Mesenchymal stem cell (in vitro differentiated cells and primary cell): Measurements from ENCODE around the gene PLCG2.

Source experiments
- DNase-seq: peaks from one replicate; pipeline ENCODE4 v3.0.0-alpha.2; 2013
- H2AFZ ChIP-seq: one replicate; pipeline ENCODE4 v1.6.1; 2013; ENCODE audit warnings: low read depth, mild to moderate bottlenecking, control low read depth, inconsistent platforms, low read length, moderate library complexity
- H2AK5ac ChIP-seq: 2 replicates; pipeline ENCODE4 v1.6.1; 2013; ENCODE audit warnings: low read length, moderate library complexity, mild to moderate bottlenecking, inconsistent platforms; ENCODE audit not compliant: severe bottlenecking
- H2BK120ac ChIP-seq: one replicate; pipeline ENCODE4 v1.6.1; 2013; ENCODE audit warnings: low read depth, mild to moderate bottlenecking, inconsistent platforms, low read length, moderate library complexity
- H2BK12ac ChIP-seq, 2 experiments: one replicate each; pipeline ENCODE4 v1.6.1; 2013; ENCODE audit warnings: inconsistent platforms in 2 of 2, low read length in 2 of 2, mild to moderate bottlenecking in 2 of 2, moderate library complexity in 2 of 2, control low read depth in 1 of 2
- H2BK15ac ChIP-seq: one replicate; pipeline ENCODE4 v1.6.1; 2013; ENCODE audit warnings: mild to moderate bottlenecking, low read depth, inconsistent platforms; ENCODE audit not compliant: poor library complexity, severe bottlenecking
- H2BK5ac ChIP-seq: 2 replicates; pipeline ENCODE4 v1.6.1; 2013; ENCODE audit warnings: low read depth, mild to moderate bottlenecking, low read length, control low read depth, inconsistent platforms; ENCODE audit not compliant: poor library complexity, severe bottlenecking
- H3K14ac ChIP-seq, 2 experiments: one replicate each; pipeline ENCODE4 v1.6.1; 2013; ENCODE audit warnings: inconsistent platforms in 2 of 2, low read length in 2 of 2, control low read depth in 1 of 2, mild to moderate bottlenecking in 1 of 2, moderate library complexity in 1 of 2
- H3K18ac ChIP-seq, 2 experiments: one replicate each; pipeline ENCODE4 v1.6.1; 2013; ENCODE audit warnings: inconsistent platforms in 2 of 2, low read length in 2 of 2, control low read depth in 1 of 2, low read depth in 1 of 2, mild to moderate bottlenecking in 1 of 2
- H3K23ac ChIP-seq, 2 experiments: one replicate each; pipeline ENCODE4 v1.6.1; 2013; ENCODE audit warnings: inconsistent platforms in 2 of 2, low read length in 2 of 2, mild to moderate bottlenecking in 2 of 2, moderate library complexity in 2 of 2, control low read depth in 1 of 2
- H3K27ac ChIP-seq: 2 replicates; pipeline ENCODE4 v1.5.1; 2013; ENCODE audit warnings: mild to moderate bottlenecking, moderate library complexity, low read length, control low read depth, inconsistent platforms; ENCODE audit not compliant: poor library complexity, severe bottlenecking
- H3K27me3 ChIP-seq, 2 experiments: 2 replicates each; pipeline versions ENCODE4 v1.6.1 to v1.7.0; 2013; ENCODE audit warnings: low read length in 2 of 2, mild to moderate bottlenecking in 2 of 2, moderate library complexity in 2 of 2, control low read depth in 1 of 2, inconsistent platforms in 1 of 2; ENCODE audit not compliant: control insufficient read depth in 1 of 2, insufficient read depth in 1 of 2
- H3K36me3 ChIP-seq, 2 experiments: 2 replicates each; pipeline versions ENCODE4 v1.6.1 to v1.7.0; 2013; ENCODE audit warnings: low read length in 2 of 2, control low read depth in 1 of 2, inconsistent platforms in 1 of 2, low read depth in 1 of 2, mild to moderate bottlenecking in 1 of 2; ENCODE audit not compliant: insufficient read depth in 2 of 2, control insufficient read depth in 1 of 2
- H3K4ac ChIP-seq, 2 experiments: one replicate each; pipeline ENCODE4 v1.6.1; 2013; ENCODE audit warnings: inconsistent platforms in 2 of 2, low read length in 2 of 2, mild to moderate bottlenecking in 2 of 2, moderate library complexity in 2 of 2, control low read depth in 1 of 2, low read depth in 1 of 2
- H3K4me1 ChIP-seq: 2 replicates; pipeline ENCODE4 v1.6.1; 2013; ENCODE audit warnings: low read depth, low read length, control low read depth; ENCODE audit not compliant: control insufficient read depth, insufficient read depth
- H3K4me2 ChIP-seq: 2 replicates; pipeline ENCODE4 v1.6.1; 2013; ENCODE audit warnings: low read length, mild to moderate bottlenecking, inconsistent platforms; ENCODE audit not compliant: poor library complexity, severe bottlenecking
- H3K4me3 ChIP-seq, 2 experiments: 2 replicates each; pipeline versions ENCODE4 v1.5.1 to v1.7.0; 2013; ENCODE audit warnings: low read length in 2 of 2, mild to moderate bottlenecking in 2 of 2, control low read depth in 1 of 2, low read depth in 1 of 2; ENCODE audit not compliant: insufficient read depth in 1 of 2
- H3K79me1 ChIP-seq: replicated peaks from 2 replicates; pipeline ENCODE4 v1.6.1; 2013; ENCODE audit warnings: mild to moderate bottlenecking, control low read depth, low read length, inconsistent platforms; ENCODE audit not compliant: poor library complexity, severe bottlenecking
- H3K9ac ChIP-seq: 2 replicates; pipeline ENCODE4 v1.7.0; 2013; ENCODE audit warnings: mild to moderate bottlenecking, low read length, moderate library complexity
- H3K9me3 ChIP-seq: 2 replicates; pipeline ENCODE4 v1.7.0; 2013; ENCODE audit warnings: mild to moderate bottlenecking, low read length; ENCODE audit not compliant: control insufficient read depth
- H4K8ac ChIP-seq: one replicate; pipeline ENCODE4 v1.6.1; 2013; ENCODE audit warnings: inconsistent platforms, mild to moderate bottlenecking, low read length, moderate library complexity
- H4K91ac ChIP-seq: one replicate; pipeline ENCODE4 v1.6.1; 2013; ENCODE audit warnings: mild to moderate bottlenecking, low read length, inconsistent platforms
- WGBS: methylation state at CpG from one replicate; pipeline ENCODE4 v1.1.7; 2013; ENCODE audit warnings: mixed read lengths; 5-methylcytosine and 5-hydroxymethylcytosine counted together

The PLCG2 gene

DNA sequence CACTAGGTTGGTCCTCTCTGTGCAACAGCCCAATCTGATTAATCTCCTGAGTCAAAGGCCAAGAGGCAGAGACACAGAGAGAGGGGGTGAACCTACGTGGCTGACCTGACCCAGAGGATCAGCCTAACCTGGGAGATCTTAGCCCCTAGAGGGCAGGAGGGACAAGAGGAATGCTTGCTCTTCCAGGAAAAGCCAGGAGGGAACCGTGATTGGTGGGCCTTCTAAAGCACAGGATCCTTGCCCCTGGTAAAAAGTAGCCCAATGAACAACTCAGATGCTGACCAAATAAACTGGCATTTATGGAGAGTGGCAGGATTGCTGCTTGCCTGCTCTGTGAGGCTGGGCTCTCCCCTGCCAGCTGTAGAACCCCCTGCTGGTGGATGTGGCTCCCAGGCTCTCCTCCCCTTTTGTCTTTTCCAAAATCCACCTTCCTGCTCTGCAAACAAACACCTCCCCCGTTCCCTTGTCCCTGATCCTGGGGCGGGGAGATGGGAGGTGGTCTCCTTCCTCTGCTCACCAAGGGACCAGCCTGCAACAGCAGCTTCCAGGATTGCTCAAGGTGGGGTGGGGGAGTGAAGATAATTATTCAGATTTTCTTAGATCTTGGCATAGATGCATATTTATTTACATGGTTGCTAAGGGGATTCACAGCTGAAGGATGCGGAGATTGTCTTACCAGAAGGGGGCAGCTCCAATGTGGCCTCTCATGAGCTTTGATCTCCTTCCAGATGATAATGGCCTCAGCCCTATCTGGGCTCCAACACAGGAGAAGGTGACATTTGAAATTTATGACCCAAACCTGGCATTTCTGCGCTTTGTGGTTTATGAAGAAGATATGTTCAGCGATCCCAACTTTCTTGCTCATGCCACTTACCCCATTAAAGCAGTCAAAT is 160.3 kb downstream of the PLCG2 start:
- Histone ChIP-seq H3K9ac (no peak overlapping the region), H3K4ac (no peak overlapping the region), H2BK12ac (no peak overlapping the region), H3K18ac (no peak overlapping the region), H3K79me1 (no peaks in the 10 kb centered on the region), H2AFZ (no peak overlapping the region), H3K4me1 (peaks cover 2% of the 10 kb centered on the region), H2BK15ac (no peak overlapping the region), H2BK120ac (no peak overlapping the region), H4K8ac (no peak overlapping the region), H3K9me3 (no peaks in the 10 kb centered on the region), H2BK5ac (no peak overlapping the region), H3K27me3 (peaks cover 6 to 33% of the 10 kb centered on the region in 2 experiments), H3K14ac (no peak overlapping the region), H3K4me3 (no peak overlapping the region), H3K36me3 (no peaks in the 10 kb centered on the region), H2AK5ac (no peak overlapping the region), H3K27ac (no peak overlapping the region), H3K23ac (peak overlapping the region in 1 of 2 experiments; percentile 83), H4K91ac (no peak overlapping the region), H3K4me2 (no peak overlapping the region)
- WGBS, result 41% methylated on average over 5 of the region's 7 CpGs
- peak; percentile 9 for DNase-seq

DNA sequence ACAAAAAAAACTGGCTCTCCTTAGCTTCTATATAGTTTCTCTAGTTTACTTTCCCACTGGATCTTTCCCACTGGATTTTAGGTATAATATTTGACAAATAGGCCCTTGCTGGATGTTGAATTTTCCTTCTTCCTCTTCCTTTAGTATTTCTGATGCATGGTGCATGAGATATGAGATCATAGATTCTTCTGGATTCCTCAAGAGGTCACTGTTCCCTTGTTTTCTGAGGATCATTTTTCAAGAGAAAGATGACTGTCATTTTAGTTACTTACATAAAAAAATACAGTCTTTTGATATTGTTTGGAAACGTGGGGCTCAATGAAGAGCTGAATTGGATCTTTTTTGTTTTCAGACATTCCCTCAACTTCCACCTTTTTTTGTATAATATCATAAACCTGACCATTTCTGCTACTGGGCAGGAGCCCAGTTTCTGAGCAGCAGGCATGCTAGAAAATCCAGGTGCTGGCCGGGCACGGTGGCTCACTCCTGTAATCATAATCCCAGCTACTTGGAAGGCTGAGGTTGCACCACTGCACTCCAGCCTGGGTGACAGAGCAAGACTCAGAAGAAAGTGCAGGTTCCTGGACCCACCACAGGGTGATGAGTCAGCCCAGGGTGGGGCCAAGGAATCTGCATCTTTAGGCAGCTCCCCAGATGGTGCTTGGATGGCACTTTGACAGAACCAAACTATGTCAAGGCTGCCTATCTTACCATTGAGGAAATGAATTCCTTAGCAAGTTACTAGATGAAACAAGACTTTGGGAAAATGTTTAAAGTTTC is 161.9 kb downstream of the PLCG2 start:
- no peak overlapping the region for H3K14ac ChIP-seq
- peaks cover 2% of the 10 kb centered on the region for H3K4me1 ChIP-seq
- no peak overlapping the region for H3K23ac ChIP-seq
- H2BK120ac ChIP-seq, result no peak overlapping the region
- no peak overlapping the region for H3K4ac ChIP-seq
- no peak overlapping the region for H4K91ac ChIP-seq
- H4K8ac ChIP-seq, result no peak overlapping the region
- no peak overlapping the region for H2AFZ ChIP-seq
- H3K9ac ChIP-seq, result peak overlapping the region; percentile 7
- no peaks in the 10 kb centered on the region for H3K36me3 ChIP-seq
- H3K18ac ChIP-seq, result no peak overlapping the region
- H3K9me3 ChIP-seq, result no peaks in the 10 kb centered on the region
- no peak overlapping the region for H2BK15ac ChIP-seq
- H3K79me1 ChIP-seq, result no peaks in the 10 kb centered on the region
- H3K27me3 ChIP-seq, result peaks cover 6 to 24% of the 10 kb centered on the region in 2 experiments
- DNase-seq, result peak; percentile 55
- 59% methylated on average over 3 of the region's 3 CpGs for whole genome bisulfite sequencing
- H2AK5ac ChIP-seq, result no peak overlapping the region
- no peak overlapping the region for H2BK5ac ChIP-seq
- H3K4me2 ChIP-seq, result no peak overlapping the region
- H3K4me3 ChIP-seq, result no peak overlapping the region
- H2BK12ac ChIP-seq, result no peak overlapping the region
- H3K27ac ChIP-seq, result no peak overlapping the region

DNA sequence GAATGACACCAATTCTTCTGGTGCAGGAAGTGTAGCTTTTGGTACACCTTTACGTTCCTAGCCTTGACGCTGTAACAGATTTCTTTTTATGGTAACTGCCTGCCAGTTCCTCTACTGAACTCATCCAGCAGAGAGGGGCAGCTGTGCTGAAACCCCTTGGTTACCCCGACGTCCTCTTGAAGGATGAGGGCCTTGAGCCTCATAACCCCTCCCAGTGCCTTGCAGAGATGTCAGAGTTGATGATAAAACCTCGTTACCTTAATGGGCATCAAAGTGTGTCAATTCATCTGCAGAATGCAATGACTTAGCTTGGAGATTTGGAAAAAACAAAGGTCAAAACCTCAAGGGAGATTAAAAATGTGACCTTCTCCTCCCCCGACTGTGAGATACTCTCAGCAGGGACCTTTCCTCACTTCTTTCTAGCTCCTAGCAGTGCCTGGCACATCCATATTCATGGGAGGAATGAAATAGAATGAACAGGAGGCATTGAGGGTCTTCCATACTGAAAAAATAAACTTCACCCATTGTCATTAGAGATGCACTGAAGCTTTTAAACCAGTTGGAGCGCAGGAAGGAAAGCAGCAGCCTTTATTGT is 163.0 kb downstream of the PLCG2 start:
- no peak for DNase-seq
- H3K27ac ChIP-seq, result no peak overlapping the region
- H3K36me3 ChIP-seq, result no peaks in the 10 kb centered on the region
- H3K14ac ChIP-seq, result no peak overlapping the region
- H3K23ac ChIP-seq, result no peak overlapping the region
- H3K4ac ChIP-seq, result no peak overlapping the region
- H2AK5ac ChIP-seq, result no peak overlapping the region
- H3K9me3 ChIP-seq, result no peaks in the 10 kb centered on the region
- no peak overlapping the region for H4K8ac ChIP-seq
- H3K4me1 ChIP-seq, result peaks cover 2% of the 10 kb centered on the region
- no peak overlapping the region for H3K4me3 ChIP-seq
- no peak overlapping the region for H2BK15ac ChIP-seq
- H3K18ac ChIP-seq, result no peak overlapping the region
- no peak overlapping the region for H3K4me2 ChIP-seq
- H3K27me3 ChIP-seq, result peaks cover 6 to 21% of the 10 kb centered on the region in 2 experiments
- no peak overlapping the region for H2BK120ac ChIP-seq
- no peak overlapping the region for H4K91ac ChIP-seq
- H2AFZ ChIP-seq, result no peak overlapping the region
- no peak overlapping the region for H3K9ac ChIP-seq
- H2BK12ac ChIP-seq, result no peak overlapping the region
- no peaks in the 10 kb centered on the region for H3K79me1 ChIP-seq
- WGBS, result 65% methylated on average over 6 of the region's 7 CpGs
- no peak overlapping the region for H2BK5ac ChIP-seq

DNA sequence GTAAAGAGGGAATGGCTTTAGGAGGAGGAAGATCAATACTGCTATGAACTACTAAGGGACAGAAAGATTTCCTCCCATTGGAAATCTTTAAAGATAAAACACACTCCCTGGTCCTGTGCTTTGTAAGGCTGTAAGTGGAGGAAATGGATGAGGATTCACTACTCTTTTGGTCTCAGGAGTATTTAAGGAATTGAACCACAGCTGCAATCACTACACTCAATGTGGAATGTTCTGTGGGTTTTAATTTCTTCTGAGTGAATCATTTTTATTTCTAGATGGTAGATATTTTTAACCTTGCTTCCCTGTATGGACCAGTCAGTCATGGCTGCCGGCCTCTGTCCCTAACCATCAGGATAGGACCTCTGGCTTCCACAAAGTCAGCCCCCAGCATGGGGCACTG is 166.6 kb downstream of the PLCG2 start:
- Histone ChIP-seq H3K4ac (no peak overlapping the region), H3K14ac (no peak overlapping the region), H3K27ac (no peak overlapping the region), H3K27me3 (peaks cover 0 to 3% of the 10 kb centered on the region in 2 experiments), H2BK12ac (no peak overlapping the region), H3K23ac (no peak overlapping the region), H4K8ac (no peak overlapping the region), H3K79me1 (no peaks in the 10 kb centered on the region), H3K9ac (peak overlapping the region; percentile 26), H3K9me3 (peaks cover 4% of the 10 kb centered on the region), H3K18ac (no peak overlapping the region), H2BK120ac (no peak overlapping the region), H3K4me1 (peaks cover 2% of the 10 kb centered on the region), H3K4me2 (no peak overlapping the region), H3K36me3 (no peaks in the 10 kb centered on the region), H4K91ac (no peak overlapping the region), H2BK5ac (no peak overlapping the region), H3K4me3 (peak overlapping the region in 1 of 2 experiments; percentile 38), H2AFZ (no peak overlapping the region), H2AK5ac (no peak overlapping the region), H2BK15ac (no peak overlapping the region)
- 87% methylated on average over 1 of the region's 1 CpG for WGBS
- DNase-seq, result no peak
